ENCODE results near the gene DUSP1. TPM values are rescaled to one million over a fixed set of nuclear protein-coding genes. Genes with fewer than 3 reads are reported as not detected.

DUSP1 gene
- total and polyA plus RNA-seq, 8 donors, result 33.0 to 534 (median 239) TPM

GRCh38 chr5:172799416-172799815 lies 28.4 kb upstream of the DUSP1 start:
- TF ChIP-seq CTCF (IDR thresholded peaks at IDR 0.05), result no peak
- Histone ChIP-seq H3K9me3 (no peaks in the 10 kb centered on the region), H3K4me3 (no peak overlapping the region), H3K36me3 (no peaks in the 10 kb centered on the region), H3K27ac (peak overlapping the region; percentile 85 to 96), H3K27me3 (no peaks in the 10 kb centered on the region), H3K4me1 (peaks cover 44 to 87% of the 10 kb centered on the region in 2 donors)
- intact Hi-C loops (cut with DNase I), result no loop called here
- ATAC-seq (no peak), DNase-seq (no peak)

GRCh38 chr5:172798422-172799215 lies 27.6 kb upstream of the DUSP1 start:
- intact Hi-C loops (cut with DNase I), result no loop called here

GRCh38 chr5:172797771-172798191 lies 26.8 kb upstream of the DUSP1 start:
- Histone ChIP-seq H3K9me3 (no peaks in the 10 kb centered on the region), H3K27me3 (no peaks in the 10 kb centered on the region), H3K4me3 (no peak overlapping the region), H3K36me3 (no peaks in the 10 kb centered on the region), H3K4me1 (peaks cover 47 to 99% of the 10 kb centered on the region in 2 donors), H3K27ac (peak overlapping the region; percentile 85 to 96)
- no peak for TF ChIP-seq CTCF (IDR thresholded peaks at IDR 0.05)
- intact Hi-C loops (cut with DNase I), result no loop called here
- ATAC-seq (no peak), DNase-seq (no peak)

More at GRCh38 chr5:172798422-172799215, 27.6 kb upstream of the DUSP1 start:
- no peaks in the 10 kb centered on the region for H3K9me3 ChIP-seq
- peak overlapping the region; percentile 85 to 96 for H3K27ac ChIP-seq
- peak in 1 of 4 donors; percentile 78 for DNase-seq
- no peak overlapping the region for H3K4me3 ChIP-seq
- no peaks in the 10 kb centered on the region for H3K36me3 ChIP-seq
- ATAC-seq, result peak; percentile 25
- H3K27me3 ChIP-seq, result no peaks in the 10 kb centered on the region
- peaks cover 47 to 95% of the 10 kb centered on the region in 2 donors for H3K4me1 ChIP-seq
- TF ChIP-seq CTCF (IDR thresholded peaks at IDR 0.05), result no peak

GRCh38 chr5:172796306-172796705 lies 25.3 kb upstream of the DUSP1 start:
- H3K36me3 ChIP-seq, result no peaks in the 10 kb centered on the region
- H3K4me1 ChIP-seq, result peaks cover 46 to 97% of the 10 kb centered on the region in 2 donors
- no peaks in the 10 kb centered on the region for H3K27me3 ChIP-seq
- TF ChIP-seq CTCF (IDR thresholded peaks at IDR 0.05), result no peak
- H3K9me3 ChIP-seq, result no peaks in the 10 kb centered on the region
- ATAC-seq (no peak), DNase-seq (no peak)
- H3K27ac ChIP-seq, result peak overlapping the region; percentile 70 to 96
- no peak overlapping the region for H3K4me3 ChIP-seq
- intact Hi-C loops (cut with DNase I), result no loop called here

GRCh38 chr5:172795318-172795977 lies 24.5 kb upstream of the DUSP1 start:
- Histone ChIP-seq H3K4me3 (no peak overlapping the region), H3K27me3 (no peaks in the 10 kb centered on the region), H3K36me3 (no peaks in the 10 kb centered on the region), H3K27ac (peak overlapping the region; percentile 70 to 96), H3K4me1 (peaks cover 43 to 97% of the 10 kb centered on the region in 2 donors), H3K9me3 (no peaks in the 10 kb centered on the region)
- ATAC-seq (peak; percentile 44), DNase-seq (peak in 3 of 4 donors; percentile 89 to 98 (median 98))
- no peak for TF ChIP-seq CTCF (IDR thresholded peaks at IDR 0.05)
- intact Hi-C loops (cut with DNase I), result no loop called here

Data from left lung (tissue), 10 donors.